Measurements from ENCODE around the gene FRMD5. TPM values are rescaled to one million over a fixed set of nuclear protein-coding genes. Genes with fewer than 3 reads are reported as not detected.

The FRMD5 gene
- total and polyA plus RNA-seq, 2 experiments from 2014 or later, result 5.9 to 10.1 TPM

GRCh38 chr15:43991206-43991605, 203.9 kb downstream of the FRMD5 start:
- ATAC-seq (no peak), DNase-seq (ENCODE audit: low spot score) (no peak)
- Histone ChIP-seq H4K20me1 (replicated peaks; ENCODE audit: insufficient read depth) (no peaks in the 10 kb centered on the region; the same call in 1 of the 2 replicates), H3K4me3 (no peak overlapping the region), H3K4me1 (ENCODE audit: insufficient read depth) (no peaks in the 10 kb centered on the region), H3K9me2 (ENCODE audit: insufficient read depth) (no peaks in the 10 kb centered on the region), H3K79me2 (replicated peaks; ENCODE audit: insufficient read depth) (no peaks in the 10 kb centered on the region), H2AFZ (no peak overlapping the region), H3K27me3 (ENCODE audit: insufficient read depth) (no peaks in the 10 kb centered on the region), H3K27ac (ENCODE audit: low read depth) (no peak overlapping the region), H3F3A (replicated peaks; ENCODE audit: low read depth) (no peaks in the 10 kb centered on the region), H3K36me3 (ENCODE audit: insufficient read depth) (no peaks in the 10 kb centered on the region), H3K4me2 (no peak overlapping the region)
- Mint-ChIP-seq H3K36me3 (ENCODE audit: low read depth) (peaks cover 5% of the 10 kb centered on the region; the same call in 2 of the 3 replicates), H3K27ac (no peak overlapping the region), H3K4me1 (no peaks in the 10 kb centered on the region), H3K27me3 (ENCODE audit: insufficient read depth, low read depth, poor library complexity) (peaks cover 2% of the 10 kb centered on the region), H3K4me3 (no peak overlapping the region), H3K9me3 (no peaks in the 10 kb centered on the region)
- TF ChIP-seq CREB1 (CRISPR knock-in tag; IDR thresholded peaks at IDR 0.05; ENCODE audit: low read depth) (no peak), ETS1 (IDR thresholded peaks at IDR 0.05) (no peak), CTCF (conservative IDR thresholded peaks at IDR 0.05; ENCODE audit: low read depth in 2 of 2) (no peak), ZNF462 (CRISPR knock-in tag; IDR thresholded peaks at IDR 0.05) (no peak), NANOG (IDR thresholded peaks at IDR 0.05; ENCODE audit: borderline replicate concordance) (no peak), EZH2 (IDR thresholded peaks at IDR 0.05; ENCODE audit: low read depth, unreplicated experiment) (no peak), EZH2phosphoT487 (IDR thresholded peaks at IDR 0.05; ENCODE audit: unreplicated experiment) (no peak), REST (IDR thresholded peaks at IDR 0.05; ENCODE audit: unreplicated experiment) (no peak), ZNF331 (CRISPR knock-in tag; IDR thresholded peaks at IDR 0.05; ENCODE audit: low read depth) (no peak), POLR2AphosphoS5 (IDR thresholded peaks at IDR 0.05; ENCODE audit: low read depth) (no peak), STAT1 (IDR thresholded peaks at IDR 0.05; ENCODE audit: unreplicated experiment) (no peak)

Data from GM23338 (cell line).